SK-N-SH treated with all-trans-retinoic acid at 6 μM for 48 hours (cell line): ENCODE measurements around the gene ALPK3.

ENCODE experiments used
- ATAC-seq: fragments of 200-7000 bp; cut with Tn5 transposase; 3 replicates; pipeline ENCODE4 v1.9.1; 2020; ENCODE audit warnings: mild to moderate bottlenecking, moderate library complexity
- ARNTL ChIP-seq: fragments of 450-650 bp; formaldehyde crosslinking; IDR thresholded peaks from 2 replicates; pipeline ENCODE4 v1.5.0; 2020; ENCODE audit warnings: low read depth, mild to moderate bottlenecking, moderate library complexity, borderline replicate concordance
- BACH2 ChIP-seq: fragments of 250-450 bp; sonication (Bioruptor Pico); IDR thresholded peaks from 2 replicates; pipeline ENCODE4 v1.9.0; 2021; ENCODE audit warnings: mild to moderate bottlenecking, borderline replicate concordance
- CSDC2 ChIP-seq: fragments of 250-450 bp; sonication (Bioruptor Pico); IDR thresholded peaks from 2 replicates; pipeline ENCODE4 v1.5.0; 2020; ENCODE audit warnings: mild to moderate bottlenecking, moderate library complexity
- ESRRG ChIP-seq: fragments of 250-450 bp; sonication (Bioruptor Pico); IDR thresholded peaks from 2 replicates; pipeline ENCODE4 v1.6.1; 2021; ENCODE audit warnings: mild to moderate bottlenecking
- ISL1 ChIP-seq: fragments of 250-450 bp; sonication (Bioruptor Pico); IDR thresholded peaks from 2 replicates; pipeline ENCODE4 v2.1.2; 2022; ENCODE audit warnings: mild to moderate bottlenecking, moderate library complexity
- OSR1 ChIP-seq: fragments of 250-450 bp; sonication (Bioruptor Pico); IDR thresholded peaks from 2 replicates; pipeline ENCODE4 v1.8.0; 2022; ENCODE audit warnings: moderate library complexity, mild to moderate bottlenecking, inconsistent platforms
- PPARA ChIP-seq: fragments of 250-450 bp; sonication (Bioruptor Pico); IDR thresholded peaks from 2 replicates; pipeline ENCODE4 v1.5.0; 2020; ENCODE audit warnings: mild to moderate bottlenecking, borderline replicate concordance
- RARB ChIP-seq: fragments of 250-450 bp; sonication (Bioruptor Pico); IDR thresholded peaks from 2 replicates; pipeline ENCODE4 v1.8.0; 2021; ENCODE audit warnings: mild to moderate bottlenecking, moderate library complexity
- SNAI2 ChIP-seq: fragments of 250-450 bp; sonication (Bioruptor Pico); IDR thresholded peaks from 2 replicates; pipeline ENCODE4 v1.5.0; 2020; ENCODE audit warnings: mild to moderate bottlenecking, moderate library complexity
- TCF4 ChIP-seq: fragments of 250-450 bp; sonication (Bioruptor Pico); IDR thresholded peaks from 2 replicates; pipeline ENCODE4 v1.8.0; 2021; ENCODE audit warnings: mild to moderate bottlenecking, moderate library complexity, borderline replicate concordance
- TSHZ2 ChIP-seq: fragments of 250-450 bp; sonication (Bioruptor Pico); IDR thresholded peaks from 2 replicates; pipeline ENCODE4 v1.5.0; 2020; ENCODE audit warnings: mild to moderate bottlenecking, moderate library complexity
- ZC3H10 ChIP-seq: fragments of 250-450 bp; sonication (Bioruptor Pico); IDR thresholded peaks from 2 replicates; pipeline ENCODE4 v1.5.1; 2021; ENCODE audit warnings: mild to moderate bottlenecking, moderate library complexity
- ZFP3 ChIP-seq: fragments of 250-450 bp; sonication (Bioruptor Pico); IDR thresholded peaks from 2 replicates; pipeline ENCODE4 v1.5.0; 2020; ENCODE audit warnings: mild to moderate bottlenecking, moderate library complexity
- ZFP30 ChIP-seq: fragments of 450-650 bp; formaldehyde crosslinking; IDR thresholded peaks from 2 replicates; pipeline ENCODE4 v1.5.0; 2022; ENCODE audit warnings: mild to moderate bottlenecking, moderate library complexity
- ZNF565 ChIP-seq: fragments of 450-650 bp; formaldehyde crosslinking; conservative IDR thresholded peaks from 2 replicates; pipeline ENCODE4 v1.5.0; 2020; ENCODE audit warnings: low read depth, mild to moderate bottlenecking, moderate library complexity
- ZNF70 ChIP-seq: fragments of 450-650 bp; formaldehyde crosslinking; IDR thresholded peaks from 2 replicates; pipeline ENCODE4 v1.5.0; 2020; ENCODE audit warnings: mild to moderate bottlenecking, moderate library complexity
- ZNF8 ChIP-seq: fragments of 450-650 bp; formaldehyde crosslinking; IDR thresholded peaks from 2 replicates; pipeline ENCODE4 v1.5.0; 2020; ENCODE audit warnings: mild to moderate bottlenecking, moderate library complexity
- TF ChIP-seq, protein P1 (sequence below): fragments of 250-450 bp; sonication (Bioruptor Pico); IDR thresholded peaks from 2 replicates; pipeline ENCODE4 v1.8.0; 2020; ENCODE audit warnings: mild to moderate bottlenecking, moderate library complexity, borderline replicate concordance
- TF ChIP-seq, protein P2 (sequence below): fragments of 250-450 bp; sonication (Bioruptor Pico); IDR thresholded peaks from 2 replicates; pipeline ENCODE4 v1.8.0; 2021; ENCODE audit warnings: low read depth, mild to moderate bottlenecking, moderate library complexity, borderline replicate concordance
- TF ChIP-seq, protein P3 (sequence below): fragments of 250-450 bp; sonication (Bioruptor Pico); IDR thresholded peaks from 2 replicates; pipeline ENCODE4 v1.5.1; 2021; ENCODE audit warnings: mild to moderate bottlenecking, moderate library complexity
- TF ChIP-seq, protein P4 (sequence below): fragments of 250-450 bp; sonication (Bioruptor Pico); IDR thresholded peaks from 2 replicates; pipeline ENCODE4 v1.5.1; 2020; ENCODE audit warnings: low read depth, mild to moderate bottlenecking, moderate library complexity

The ALPK3 gene

GRCh38 chr15:84811828-84812227 lies 5.3 kb upstream of the ALPK3 start (continued):
- TF ChIP-seq RARB (CRISPR knock-in tag), result no peak

- TF ChIP-seq ZC3H10, result no peak
- TF ChIP-seq, protein P1, sequence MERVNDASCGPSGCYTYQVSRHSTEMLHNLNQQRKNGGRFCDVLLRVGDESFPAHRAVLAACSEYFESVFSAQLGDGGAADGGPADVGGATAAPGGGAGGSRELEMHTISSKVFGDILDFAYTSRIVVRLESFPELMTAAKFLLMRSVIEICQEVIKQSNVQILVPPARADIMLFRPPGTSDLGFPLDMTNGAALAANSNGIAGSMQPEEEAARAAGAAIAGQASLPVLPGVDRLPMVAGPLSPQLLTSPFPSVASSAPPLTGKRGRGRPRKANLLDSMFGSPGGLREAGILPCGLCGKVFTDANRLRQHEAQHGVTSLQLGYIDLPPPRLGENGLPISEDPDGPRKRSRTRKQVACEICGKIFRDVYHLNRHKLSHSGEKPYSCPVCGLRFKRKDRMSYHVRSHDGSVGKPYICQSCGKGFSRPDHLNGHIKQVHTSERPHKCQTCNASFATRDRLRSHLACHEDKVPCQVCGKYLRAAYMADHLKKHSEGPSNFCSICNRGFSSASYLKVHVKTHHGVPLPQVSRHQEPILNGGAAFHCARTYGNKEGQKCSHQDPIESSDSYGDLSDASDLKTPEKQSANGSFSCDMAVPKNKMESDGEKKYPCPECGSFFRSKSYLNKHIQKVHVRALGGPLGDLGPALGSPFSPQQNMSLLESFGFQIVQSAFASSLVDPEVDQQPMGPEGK, result no peak
- no peak for TF ChIP-seq ZFP30 (CRISPR knock-in tag)
- no peak for TF ChIP-seq TSHZ2 (CRISPR knock-in tag)
- TF ChIP-seq ZNF8, result no peak
- no peak for TF ChIP-seq ARNTL (CRISPR knock-in tag)
- no peak for TF ChIP-seq ZFP3
- TF ChIP-seq, protein P2, sequence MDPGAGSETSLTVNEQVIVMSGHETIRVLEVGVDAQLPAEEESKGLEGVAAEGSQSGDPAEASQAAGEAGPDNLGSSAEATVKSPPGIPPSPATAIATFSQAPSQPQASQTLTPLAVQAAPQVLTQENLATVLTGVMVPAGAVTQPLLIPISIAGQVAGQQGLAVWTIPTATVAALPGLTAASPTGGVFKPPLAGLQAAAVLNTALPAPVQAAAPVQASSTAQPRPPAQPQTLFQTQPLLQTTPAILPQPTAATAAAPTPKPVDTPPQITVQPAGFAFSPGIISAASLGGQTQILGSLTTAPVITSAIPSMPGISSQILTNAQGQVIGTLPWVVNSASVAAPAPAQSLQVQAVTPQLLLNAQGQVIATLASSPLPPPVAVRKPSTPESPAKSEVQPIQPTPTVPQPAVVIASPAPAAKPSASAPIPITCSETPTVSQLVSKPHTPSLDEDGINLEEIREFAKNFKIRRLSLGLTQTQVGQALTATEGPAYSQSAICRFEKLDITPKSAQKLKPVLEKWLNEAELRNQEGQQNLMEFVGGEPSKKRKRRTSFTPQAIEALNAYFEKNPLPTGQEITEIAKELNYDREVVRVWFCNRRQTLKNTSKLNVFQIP (CRISPR knock-in tag), result no peak
- no peak for TF ChIP-seq PPARA (CRISPR knock-in tag)
- TF ChIP-seq TCF4 (CRISPR knock-in tag), result no peak
- no peak for TF ChIP-seq SNAI2
- no peak for TF ChIP-seq ISL1 (CRISPR knock-in tag)
- no peak for TF ChIP-seq ZNF565
- no peak for TF ChIP-seq ZNF70 (CRISPR knock-in tag)
- TF ChIP-seq, protein P3, sequence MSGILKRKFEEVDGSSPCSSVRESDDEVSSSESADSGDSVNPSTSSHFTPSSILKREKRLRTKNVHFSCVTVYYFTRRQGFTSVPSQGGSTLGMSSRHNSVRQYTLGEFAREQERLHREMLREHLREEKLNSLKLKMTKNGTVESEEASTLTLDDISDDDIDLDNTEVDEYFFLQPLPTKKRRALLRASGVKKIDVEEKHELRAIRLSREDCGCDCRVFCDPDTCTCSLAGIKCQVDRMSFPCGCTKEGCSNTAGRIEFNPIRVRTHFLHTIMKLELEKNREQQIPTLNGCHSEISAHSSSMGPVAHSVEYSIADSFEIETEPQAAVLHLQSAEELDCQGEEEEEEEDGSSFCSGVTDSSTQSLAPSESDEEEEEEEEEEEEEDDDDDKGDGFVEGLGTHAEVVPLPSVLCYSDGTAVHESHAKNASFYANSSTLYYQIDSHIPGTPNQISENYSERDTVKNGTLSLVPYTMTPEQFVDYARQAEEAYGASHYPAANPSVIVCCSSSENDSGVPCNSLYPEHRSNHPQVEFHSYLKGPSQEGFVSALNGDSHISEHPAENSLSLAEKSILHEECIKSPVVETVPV (CRISPR knock-in tag), result no peak
- no peak for TF ChIP-seq BACH2 (CRISPR knock-in tag)
- TF ChIP-seq, protein P4, sequence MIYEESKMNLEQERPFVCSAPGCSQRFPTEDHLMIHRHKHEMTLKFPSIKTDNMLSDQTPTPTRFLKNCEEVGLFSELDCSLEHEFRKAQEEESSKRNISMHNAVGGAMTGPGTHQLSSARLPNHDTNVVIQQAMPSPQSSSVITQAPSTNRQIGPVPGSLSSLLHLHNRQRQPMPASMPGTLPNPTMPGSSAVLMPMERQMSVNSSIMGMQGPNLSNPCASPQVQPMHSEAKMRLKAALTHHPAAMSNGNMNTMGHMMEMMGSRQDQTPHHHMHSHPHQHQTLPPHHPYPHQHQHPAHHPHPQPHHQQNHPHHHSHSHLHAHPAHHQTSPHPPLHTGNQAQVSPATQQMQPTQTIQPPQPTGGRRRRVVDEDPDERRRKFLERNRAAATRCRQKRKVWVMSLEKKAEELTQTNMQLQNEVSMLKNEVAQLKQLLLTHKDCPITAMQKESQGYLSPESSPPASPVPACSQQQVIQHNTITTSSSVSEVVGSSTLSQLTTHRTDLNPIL (CRISPR knock-in tag), result no peak
- no peak for TF ChIP-seq OSR1 (CRISPR knock-in tag)
- ATAC-seq, result no peak
These were observed 4.3 kb upstream of the ALPK3 start for GRCh38 chr15:84812842-84813241.

- ATAC-seq, result no peak
- TF ChIP-seq OSR1 (CRISPR knock-in tag), result no peak
- TF ChIP-seq, protein P3 (CRISPR knock-in tag), result no peak
- TF ChIP-seq SNAI2, result no peak
- no peak for TF ChIP-seq BACH2 (CRISPR knock-in tag)
- no peak for TF ChIP-seq TCF4 (CRISPR knock-in tag)
- no peak for TF ChIP-seq ZNF70 (CRISPR knock-in tag)
- TF ChIP-seq ZFP3, result no peak
- TF ChIP-seq TSHZ2 (CRISPR knock-in tag), result no peak
- TF ChIP-seq ESRRG (CRISPR knock-in tag), result no peak
- TF ChIP-seq, protein P1, result no peak
- no peak for TF ChIP-seq ISL1 (CRISPR knock-in tag)
- no peak for TF ChIP-seq ZNF8
- TF ChIP-seq ZC3H10, result no peak
- TF ChIP-seq CSDC2, result no peak
These were observed 3.7 kb upstream of the ALPK3 start for GRCh38 chr15:84813435-84813834.
